GM21576 (cell line): Measurements from ENCODE around the gene MGAT2.
"Not testable (repeated sequence)": the region's sequence is repeated elsewhere in the genome, so short reads cannot be mapped to it uniquely, and the experiment has no call there.

Source experiments
- ATAC-seq: cut with Tn5 transposase; IDR thresholded peaks from one replicate; pipeline ENCODE4 v1.9.1; 2021; ENCODE audit warnings: mild to moderate bottlenecking, moderate library complexity; ENCODE audit not compliant: unreplicated experiment

The MGAT2 gene

GRCh38 chr14:49620182-49621113, at the start of gene MGAT2, which contains the start of gene RPL36AL:
Gene MGAT2, plus strand, starts transcription at chr14:49620799. Its CDS starts 470 bp downstream, at chr14:49621269.
Gene RPL36AL, minus strand, starts transcription at chr14:49620626. Its CDS starts 1,522 bp downstream, at chr14:49619104.
- ATAC-seq, result peak; percentile 89

GRCh38 chr14:49574038-49574437, 46.6 kb upstream of the MGAT2 start:
- ATAC-seq, result no peak

- no peak for ATAC-seq
Observed at GRCh38 chr14:49578141-49578540, 42.5 kb upstream of the MGAT2 start.

- no peak for ATAC-seq
Observed at GRCh38 chr14:49579841-49580240, 40.8 kb upstream of the MGAT2 start.

GRCh38 chr14:49581209-49582112, 39.1 kb upstream of the MGAT2 start:
- ATAC-seq, result no peak

- ATAC-seq, result no peak
Observed at GRCh38 chr14:49582113-49582977, 38.3 kb upstream of the MGAT2 start.

- ATAC-seq, result no peak
Observed at GRCh38 chr14:49583629-49584028, 37.0 kb upstream of the MGAT2 start.

GRCh38 chr14:49584058-49584457, 36.5 kb upstream of the MGAT2 start:
- ATAC-seq, result no peak

- not testable (repeated sequence) for ATAC-seq
Observed at GRCh38 chr14:49584981-49585640, 35.5 kb upstream of the MGAT2 start.

GRCh38 chr14:49585803-49586672, 34.6 kb upstream of the MGAT2 start, which contains the start of gene RPS29:
Gene RPS29, minus strand, starts transcription at chr14:49586380. Its CDS starts 34 bp downstream, at chr14:49586346.
- peak; percentile 90 for ATAC-seq

GRCh38 chr14:49586673-49587460, 33.7 kb upstream of the MGAT2 start:
- peak; percentile 31 for ATAC-seq

GRCh38 chr14:49589387-49589786, 31.2 kb upstream of the MGAT2 start:
- ATAC-seq, result no peak

GRCh38 chr14:49593016-49593415, 27.6 kb upstream of the MGAT2 start:
- no peak for ATAC-seq

GRCh38 chr14:49594347-49595091, 26.1 kb upstream of the MGAT2 start:
- no peak for ATAC-seq

- no peak for ATAC-seq
Observed at GRCh38 chr14:49598189-49598484, 22.5 kb upstream of the MGAT2 start.

GRCh38 chr14:49598485-49599300, 21.9 kb upstream of the MGAT2 start, which contains the start of gene LRR1:
Gene LRR1, plus strand, starts transcription at chr14:49598940. Its CDS starts 81 bp downstream, at chr14:49599021.
- ATAC-seq, result peak; percentile 34

- ATAC-seq, result no peak
Observed at GRCh38 chr14:49607583-49607982, 13.0 kb upstream of the MGAT2 start.
